Measurements from ENCODE around the gene KRT9.
"Not testable (repeated sequence)": the region's sequence is repeated elsewhere in the genome, so short reads cannot be mapped to it uniquely, and the experiment has no call there.

The KRT9 gene

GRCh38 chr17:41585301-41586056 lies 13.6 kb upstream of the KRT9 start:
- no peak for DNase-seq (ENCODE audit: low read depth)
- TF ChIP-seq, protein P1, sequence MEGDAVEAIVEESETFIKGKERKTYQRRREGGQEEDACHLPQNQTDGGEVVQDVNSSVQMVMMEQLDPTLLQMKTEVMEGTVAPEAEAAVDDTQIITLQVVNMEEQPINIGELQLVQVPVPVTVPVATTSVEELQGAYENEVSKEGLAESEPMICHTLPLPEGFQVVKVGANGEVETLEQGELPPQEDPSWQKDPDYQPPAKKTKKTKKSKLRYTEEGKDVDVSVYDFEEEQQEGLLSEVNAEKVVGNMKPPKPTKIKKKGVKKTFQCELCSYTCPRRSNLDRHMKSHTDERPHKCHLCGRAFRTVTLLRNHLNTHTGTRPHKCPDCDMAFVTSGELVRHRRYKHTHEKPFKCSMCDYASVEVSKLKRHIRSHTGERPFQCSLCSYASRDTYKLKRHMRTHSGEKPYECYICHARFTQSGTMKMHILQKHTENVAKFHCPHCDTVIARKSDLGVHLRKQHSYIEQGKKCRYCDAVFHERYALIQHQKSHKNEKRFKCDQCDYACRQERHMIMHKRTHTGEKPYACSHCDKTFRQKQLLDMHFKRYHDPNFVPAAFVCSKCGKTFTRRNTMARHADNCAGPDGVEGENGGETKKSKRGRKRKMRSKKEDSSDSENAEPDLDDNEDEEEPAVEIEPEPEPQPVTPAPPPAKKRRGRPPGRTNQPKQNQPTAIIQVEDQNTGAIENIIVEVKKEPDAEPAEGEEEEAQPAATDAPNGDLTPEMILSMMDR (conservative IDR thresholded peaks at IDR 0.05; ENCODE audit: low read depth, low read length): no peak
- no peak overlapping the region for H3K4me3 ChIP-seq (ENCODE audit: low read length)

GRCh38 chr17:41584331-41584927 lies 12.6 kb upstream of the KRT9 start:
- H3K4me3 ChIP-seq (ENCODE audit: low read length): not testable (repeated sequence)
- DNase-seq (ENCODE audit: low read depth): peak; percentile 3

DNA sequence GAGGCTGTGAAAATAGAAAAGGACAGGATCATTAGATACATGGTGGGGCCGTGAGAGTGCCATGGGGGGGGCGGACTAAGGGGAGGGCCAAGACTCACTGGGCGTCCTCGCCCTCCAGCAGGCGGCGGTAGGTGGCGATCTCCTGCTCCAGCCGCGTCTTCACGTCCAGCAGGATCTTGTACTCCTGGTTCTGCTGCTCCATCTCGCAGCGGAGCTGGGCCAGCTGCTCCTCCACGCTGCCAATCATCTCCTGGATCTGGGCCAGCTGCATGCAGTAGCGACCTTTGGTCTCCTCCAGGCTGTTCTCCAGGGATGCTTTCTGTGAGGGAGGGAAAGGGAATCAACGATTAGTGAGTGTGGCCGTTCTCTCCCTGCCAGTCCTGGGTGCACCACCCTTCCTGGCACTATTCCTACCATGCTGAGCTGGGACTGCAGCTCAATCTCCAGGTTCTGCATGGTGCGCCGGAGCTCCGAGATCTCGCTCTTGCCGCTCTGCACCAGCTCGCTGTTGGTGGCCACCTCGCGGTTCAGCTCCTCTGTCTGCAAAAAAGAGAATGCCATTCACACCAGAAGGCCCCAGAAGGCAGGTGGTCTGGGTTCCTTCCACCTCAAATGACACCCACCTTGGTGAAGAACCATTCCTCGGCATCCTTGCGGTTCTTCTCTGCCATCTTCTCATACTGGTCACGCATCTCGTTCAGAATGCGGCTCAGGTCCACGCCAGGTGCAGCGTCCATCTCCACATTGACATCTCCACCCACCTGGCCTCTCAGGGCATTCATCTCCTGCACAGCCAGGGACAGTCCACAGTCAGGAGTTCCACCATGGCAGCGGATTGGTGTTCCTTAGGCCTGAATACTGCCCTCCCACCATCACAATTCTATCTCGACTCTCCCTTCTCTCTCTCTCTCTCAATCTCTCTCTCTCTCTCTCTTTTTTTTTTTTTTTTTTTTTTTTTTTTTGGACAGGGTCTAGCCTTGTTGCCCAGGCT lies 11.6 kb upstream of the KRT9 start:
- no peak overlapping the region for H3K4me3 ChIP-seq (ENCODE audit: low read length)
- no peak for DNase-seq (ENCODE audit: low read depth)
- TF ChIP-seq, protein P1 (conservative IDR thresholded peaks at IDR 0.05; ENCODE audit: low read depth, low read length): no peak

- not testable (repeated sequence) for DNase-seq (ENCODE audit: low read depth); H3K4me3 ChIP-seq (ENCODE audit: low read length)
Measured at GRCh38 chr17:41582061-41582968, 10.5 kb upstream of the KRT9 start.

GRCh38 chr17:41581366-41582060 lies 9.7 kb upstream of the KRT9 start:
- TF ChIP-seq, protein P1 (conservative IDR thresholded peaks at IDR 0.05; ENCODE audit: low read depth, low read length): no peak
- no peak for DNase-seq (ENCODE audit: low read depth)
- no peak overlapping the region for H3K4me3 ChIP-seq (ENCODE audit: low read length)

GRCh38 chr17:41580687-41581365 lies 9.0 kb upstream of the KRT9 start:
- TF ChIP-seq, protein P1 (conservative IDR thresholded peaks at IDR 0.05; ENCODE audit: low read depth, low read length): no peak
- no peak overlapping the region for H3K4me3 ChIP-seq (ENCODE audit: low read length)
- DNase-seq (ENCODE audit: low read depth): no peak

GRCh38 chr17:41580244-41580575 lies 8.4 kb upstream of the KRT9 start:
- no peak overlapping the region for H3K4me3 ChIP-seq (ENCODE audit: low read length)
- TF ChIP-seq, protein P1 (conservative IDR thresholded peaks at IDR 0.05; ENCODE audit: low read depth, low read length): no peak
- no peak for DNase-seq (ENCODE audit: low read depth)

Measured in retinal pigment epithelial cell (primary cell).